Activated T-helper 2 cell treated with anti-CD3 and anti-CD28 coated beads, Interferon-gamma antibody, Interleukin-2, Interleukin-4, amounts not matched to agents 10 μg/mL and 5 μg/mL and 100 μg/mL, durations not matched to agents 14 hours and 24 hours and 36 hours (primary cell): ENCODE data around the gene AMER3. TPM values are rescaled to one million over a fixed set of nuclear protein-coding genes. Genes with fewer than 3 reads are reported as not detected.

Experiments used
- DNase-seq: peaks from one replicate; pipeline ENCODE4 v3.0.0; 2021; ENCODE audit warnings: low spot score
- H3K27ac Mint-ChIP-seq: one replicate; pipeline ENCODE4 v1.8.0; 2021; ENCODE audit warnings: mixed read lengths
- H3K27me3 Mint-ChIP-seq: one replicate; pipeline ENCODE4 v1.8.0; 2021; ENCODE audit warnings: low read depth, mixed read lengths
- H3K36me3 Mint-ChIP-seq: one replicate; pipeline ENCODE4 v1.8.0; 2021; ENCODE audit warnings: low read depth, mixed read lengths
- H3K4me1 Mint-ChIP-seq: one replicate; pipeline ENCODE4 v1.8.0; 2021; ENCODE audit warnings: low read depth, mixed read lengths
- H3K4me3 Mint-ChIP-seq: one replicate; pipeline ENCODE4 v1.8.0; 2021; ENCODE audit warnings: low read depth, mild to moderate bottlenecking, moderate library complexity, mixed read lengths
- H3K9me3 Mint-ChIP-seq: one replicate; pipeline ENCODE4 v1.8.0; 2021; ENCODE audit warnings: mixed read lengths
- intact Hi-C: fragments of 100-400 bp; cut with micrococcal nuclease; formaldehyde crosslinking; loops from one replicate; pipeline ENCODE4 v1.15.1; 2023
- total RNA-seq: library from RNA; stranded (reverse); gene quantifications from 2 replicates; pipeline ENCODE4 v1.2.3, GENCODE V29; 2022

The AMER3 gene
- total RNA-seq, 1 donor from 2014 or later = not detected

- H3K27me3 Mint-ChIP-seq = peaks cover 16% of the 10 kb centered on the region
- H3K27ac Mint-ChIP-seq = no peak overlapping the region
- H3K9me3 Mint-ChIP-seq = no peaks in the 10 kb centered on the region
- intact Hi-C loops = no loop called here
- H3K4me3 Mint-ChIP-seq = no peak overlapping the region
- H3K4me1 Mint-ChIP-seq = no peaks in the 10 kb centered on the region
- H3K36me3 Mint-ChIP-seq = no peaks in the 10 kb centered on the region
- no peak for DNase-seq
These were observed 4.8 kb downstream of the AMER3 start for GRCh38 chr2:130759906-130760753.

GRCh38 chr2:130760754-130761751, 5.7 kb downstream of the AMER3 start:
- Mint-ChIP-seq H3K27ac (no peak overlapping the region), H3K27me3 (peaks cover 11% of the 10 kb centered on the region), H3K4me1 (no peaks in the 10 kb centered on the region), H3K4me3 (no peak overlapping the region), H3K36me3 (no peaks in the 10 kb centered on the region), H3K9me3 (no peaks in the 10 kb centered on the region)
- no peak for DNase-seq
- intact Hi-C loops = no loop called here

GRCh38 chr2:130762031-130762909, 6.9 kb downstream of the AMER3 start:
- intact Hi-C loops = no loop called here
- no peak overlapping the region for H3K27ac Mint-ChIP-seq

GRCh38 chr2:130762910-130763385, 7.6 kb downstream of the AMER3 start:
- Mint-ChIP-seq H3K27ac (no peak overlapping the region), H3K4me1 (no peaks in the 10 kb centered on the region), H3K36me3 (no peaks in the 10 kb centered on the region), H3K27me3 (no peaks in the 10 kb centered on the region), H3K4me3 (no peak overlapping the region), H3K9me3 (no peaks in the 10 kb centered on the region)
- DNase-seq = no peak
- intact Hi-C loops = no loop called here

More at GRCh38 chr2:130762031-130762909, 6.9 kb downstream of the AMER3 start:
- H3K36me3 Mint-ChIP-seq = no peaks in the 10 kb centered on the region
- no peak overlapping the region for H3K4me3 Mint-ChIP-seq
- H3K9me3 Mint-ChIP-seq = no peaks in the 10 kb centered on the region
- no peaks in the 10 kb centered on the region for H3K4me1 Mint-ChIP-seq
- DNase-seq = no peak
- H3K27me3 Mint-ChIP-seq = peaks cover 4% of the 10 kb centered on the region

- Mint-ChIP-seq H3K4me3 (no peak overlapping the region), H3K36me3 (no peaks in the 10 kb centered on the region), H3K27ac (no peak overlapping the region), H3K27me3 (no peaks in the 10 kb centered on the region), H3K9me3 (no peaks in the 10 kb centered on the region), H3K4me1 (no peaks in the 10 kb centered on the region)
- DNase-seq = no peak
- intact Hi-C loops = no loop called here
These were observed 8.1 kb downstream of the AMER3 start for GRCh38 chr2:130763405-130763804.

GRCh38 chr2:130764035-130764820, 8.9 kb downstream of the AMER3 start:
- no peak for DNase-seq
- Mint-ChIP-seq H3K36me3 (no peaks in the 10 kb centered on the region), H3K27ac (no peak overlapping the region), H3K4me3 (no peak overlapping the region), H3K9me3 (no peaks in the 10 kb centered on the region), H3K27me3 (no peaks in the 10 kb centered on the region), H3K4me1 (no peaks in the 10 kb centered on the region)
- intact Hi-C loops = no loop called here

GRCh38 chr2:130764821-130765115, 9.4 kb downstream of the AMER3 start:
- DNase-seq = no peak
- H3K9me3 Mint-ChIP-seq = no peaks in the 10 kb centered on the region
- no peaks in the 10 kb centered on the region for H3K27me3 Mint-ChIP-seq
- no peaks in the 10 kb centered on the region for H3K36me3 Mint-ChIP-seq
- no peak overlapping the region for H3K27ac Mint-ChIP-seq
- no peaks in the 10 kb centered on the region for H3K4me1 Mint-ChIP-seq
- no peak overlapping the region for H3K4me3 Mint-ChIP-seq
- intact Hi-C loops = no loop called here

GRCh38 chr2:130765464-130765863, 10.1 kb downstream of the AMER3 start:
- Mint-ChIP-seq H3K36me3 (no peaks in the 10 kb centered on the region), H3K27ac (no peak overlapping the region), H3K4me3 (no peak overlapping the region), H3K27me3 (no peaks in the 10 kb centered on the region), H3K4me1 (no peaks in the 10 kb centered on the region), H3K9me3 (no peaks in the 10 kb centered on the region)
- DNase-seq = no peak
- intact Hi-C loops = no loop called here

GRCh38 chr2:130766037-130766436, 10.7 kb downstream of the AMER3 start:
- intact Hi-C loops = no loop called here
- Mint-ChIP-seq H3K9me3 (no peaks in the 10 kb centered on the region), H3K4me3 (no peak overlapping the region), H3K27me3 (no peaks in the 10 kb centered on the region), H3K4me1 (no peaks in the 10 kb centered on the region), H3K36me3 (no peaks in the 10 kb centered on the region), H3K27ac (no peak overlapping the region)
- DNase-seq = no peak

- Mint-ChIP-seq H3K27ac (no peak overlapping the region), H3K9me3 (no peaks in the 10 kb centered on the region), H3K4me3 (no peak overlapping the region), H3K4me1 (no peaks in the 10 kb centered on the region), H3K27me3 (no peaks in the 10 kb centered on the region), H3K36me3 (no peaks in the 10 kb centered on the region)
- no peak for DNase-seq
- intact Hi-C loops = no loop called here
These were observed 11.5 kb downstream of the AMER3 start for GRCh38 chr2:130766711-130767407.

- H3K27me3 Mint-ChIP-seq = no peaks in the 10 kb centered on the region
- H3K27ac Mint-ChIP-seq = no peak overlapping the region
- intact Hi-C loops = no loop called here
- H3K4me1 Mint-ChIP-seq = no peaks in the 10 kb centered on the region
- no peak overlapping the region for H3K4me3 Mint-ChIP-seq
- no peaks in the 10 kb centered on the region for H3K36me3 Mint-ChIP-seq
- DNase-seq = no peak
- H3K9me3 Mint-ChIP-seq = no peaks in the 10 kb centered on the region
These were observed 12.1 kb downstream of the AMER3 start for GRCh38 chr2:130767408-130767775.
